NCI-H82 treated with DMSO at 0.1 percent for 48 hours (cell line): ENCODE results near the gene LGR6.
"Not testable (repeated sequence)": the region's sequence is repeated elsewhere in the genome, so short reads cannot be mapped to it uniquely, and the experiment has no call there.

ENCODE experiments used
- DNase-seq: peaks from one replicate; lab custom pipeline; 2025; ENCODE audit not compliant: unreplicated experiment; lab: John Stamatoyannopoulos, UW

LGR6 gene

GRCh38 chr1:202176949-202177927 lies 16.4 kb upstream of the LGR6 start:
- no peak for DNase-seq

DNA sequence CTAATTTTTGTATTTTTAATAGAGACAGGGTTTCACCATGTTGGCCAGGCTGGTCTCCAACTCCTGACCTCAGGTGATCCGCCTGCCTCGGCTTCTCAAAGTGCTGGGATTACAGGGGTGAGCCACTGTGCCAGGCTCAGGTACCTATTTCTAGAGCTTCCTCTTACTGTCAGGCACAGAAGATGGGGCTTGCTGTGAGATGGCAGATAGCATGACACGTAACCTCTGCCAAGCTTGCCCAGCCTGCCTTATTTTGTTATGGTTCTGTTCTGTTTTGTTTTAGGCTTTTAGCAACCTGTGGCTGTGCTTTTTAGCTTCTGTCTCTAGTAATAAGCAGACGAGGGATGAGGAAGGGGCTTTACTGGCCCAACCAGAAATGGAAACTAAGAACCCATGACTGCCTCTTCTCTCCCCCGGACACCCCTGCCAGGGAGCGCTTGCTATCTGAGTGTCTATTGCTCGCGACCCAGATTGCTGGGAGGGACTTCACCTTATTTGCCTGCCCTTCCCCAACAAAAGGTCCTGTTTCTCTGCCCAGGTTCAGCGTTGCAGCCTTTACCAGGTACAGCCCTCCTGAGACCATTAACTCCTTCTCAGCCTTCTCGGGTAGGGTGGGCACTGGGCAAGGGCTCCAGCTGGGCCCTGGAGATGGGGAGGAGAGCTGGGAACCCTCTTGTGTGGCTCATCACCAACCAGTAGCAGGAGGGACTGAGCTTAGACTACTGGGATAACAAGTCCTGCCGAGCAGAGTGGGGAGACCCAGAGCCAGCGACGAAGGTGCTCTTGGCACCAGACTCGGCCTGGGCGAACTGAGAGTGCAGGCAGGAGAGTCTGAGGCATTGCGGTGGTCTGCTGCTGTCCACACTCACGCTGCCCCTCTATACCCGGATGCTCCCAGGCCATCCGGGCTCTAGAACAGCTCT lies 13.5 kb upstream of the LGR6 start:
- DNase-seq = no peak

DNA sequence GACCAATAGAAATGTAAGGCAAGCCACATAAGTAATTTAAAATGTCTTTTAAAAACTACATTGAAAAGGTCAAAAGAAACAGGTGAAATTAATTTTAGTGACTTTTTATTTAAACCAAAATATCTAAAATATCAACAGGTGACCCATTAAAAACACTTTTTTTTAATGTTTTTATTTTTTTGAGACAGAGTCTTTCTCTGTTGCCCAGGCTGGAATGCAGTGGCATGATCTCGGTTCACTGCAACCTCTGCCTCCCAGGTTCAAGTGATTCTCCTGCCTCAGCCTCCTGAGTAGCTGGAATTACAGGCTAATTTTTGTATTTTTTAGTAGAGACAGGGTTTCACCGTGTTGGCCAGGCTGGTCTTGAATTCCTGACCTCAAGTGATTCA lies 12.9 kb upstream of the LGR6 start:
- DNase-seq = not testable (repeated sequence)

- no peak for DNase-seq
Measured at GRCh38 chr1:202181586-202181985, 12.0 kb upstream of the LGR6 start.

DNA sequence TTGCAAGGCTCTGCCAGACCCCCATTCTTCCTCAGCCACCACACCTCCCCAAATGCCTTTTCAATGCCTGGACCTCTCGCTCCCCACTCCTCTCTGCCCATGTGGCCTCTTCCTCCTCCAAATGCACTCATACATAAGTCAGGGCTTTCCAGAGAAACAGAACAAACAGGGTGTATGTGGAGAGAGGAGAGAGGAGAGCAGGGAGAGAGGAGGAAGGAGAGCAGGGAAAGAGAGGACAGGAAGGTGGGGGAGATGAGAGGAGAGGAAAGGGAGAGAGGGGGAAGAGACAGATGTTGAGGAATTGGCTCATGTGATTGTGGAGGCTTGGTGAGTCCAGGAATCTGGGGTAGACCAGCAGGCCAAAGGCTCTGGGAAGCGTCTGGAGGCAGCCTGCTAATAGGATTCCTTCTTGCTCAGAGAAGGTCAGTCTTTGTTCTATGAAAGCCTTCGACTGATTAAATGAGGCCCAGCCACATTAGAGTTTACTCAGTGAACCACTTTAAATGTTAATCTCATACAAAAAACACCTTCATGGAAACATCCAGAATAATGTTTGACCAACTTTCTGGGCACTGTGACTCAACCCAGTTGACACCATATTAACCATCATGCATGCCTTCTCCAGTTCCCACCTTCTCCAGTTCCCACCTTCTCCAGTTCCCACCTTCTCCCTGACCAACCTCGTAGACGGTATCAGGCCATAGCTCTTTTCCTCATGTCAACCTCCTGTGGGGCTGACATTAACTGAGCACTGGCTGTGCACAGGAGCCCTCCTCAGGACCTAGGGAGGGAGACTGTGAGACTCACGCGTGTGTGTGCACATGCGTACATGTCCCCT lies 11.3 kb upstream of the LGR6 start:
- peak; percentile 40 for DNase-seq

DNA sequence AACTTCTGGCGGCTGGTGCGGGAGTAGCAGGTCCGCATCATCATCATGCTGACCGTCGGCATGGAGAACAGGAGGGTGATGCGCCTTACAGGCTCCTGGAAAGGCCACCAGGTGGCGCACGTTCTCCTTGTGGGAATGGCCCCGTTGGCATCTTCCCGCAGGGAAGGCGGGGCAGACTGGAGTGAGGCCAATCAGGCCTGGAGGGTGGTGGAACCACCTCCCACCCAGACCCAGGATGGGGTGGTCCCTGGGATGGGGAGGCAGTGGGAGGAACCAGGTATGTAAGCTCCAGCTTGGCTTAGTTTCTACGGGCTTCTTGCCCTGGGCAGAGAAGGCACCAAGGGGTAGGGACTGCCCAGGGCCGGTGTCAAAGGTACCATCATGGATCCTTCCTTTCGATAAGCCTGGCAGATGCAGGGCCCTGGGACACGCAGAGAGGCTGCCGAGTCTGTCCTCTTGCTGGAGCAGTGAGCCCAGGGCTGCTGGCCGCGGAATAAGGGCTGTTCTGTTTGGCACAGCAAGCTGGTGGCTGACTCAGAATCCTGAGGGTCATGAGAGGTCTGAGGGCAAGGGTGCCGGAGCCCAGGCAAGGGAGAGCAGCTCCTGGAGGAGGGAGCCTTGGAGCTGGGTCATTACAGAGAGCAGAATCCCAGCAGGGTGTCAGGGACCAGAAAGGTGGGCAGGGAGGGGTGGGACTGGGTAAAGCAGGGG lies 8.7 kb upstream of the LGR6 start:
- peak; percentile 90 for DNase-seq

DNA sequence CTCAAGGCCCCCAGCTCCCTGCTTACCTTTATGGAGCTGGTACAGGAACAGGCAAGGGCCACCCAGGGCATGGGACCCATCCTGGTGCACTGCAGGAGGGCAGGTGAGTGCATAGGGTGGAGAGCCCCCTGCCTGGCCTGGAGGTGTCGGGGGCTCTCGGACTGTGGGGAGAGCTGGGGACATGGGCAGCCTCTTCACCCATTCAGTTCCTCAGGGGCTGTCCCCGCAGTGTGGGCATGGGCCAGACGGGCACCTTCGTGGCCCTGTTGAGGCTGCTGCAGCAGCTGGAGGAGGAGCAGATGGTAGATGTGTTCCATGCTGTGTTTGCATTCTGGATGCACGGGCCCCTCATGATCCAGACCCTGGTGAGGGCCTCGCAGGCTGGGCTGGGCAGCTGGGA lies 7.3 kb upstream of the LGR6 start:
- DNase-seq = no peak

- DNase-seq = no peak
Measured at GRCh38 chr1:202187041-202187671, 6.4 kb upstream of the LGR6 start.

GRCh38 chr1:202187697-202188407 lies 5.7 kb upstream of the LGR6 start:
- no peak for DNase-seq

- peak; percentile 47 for DNase-seq
Measured at GRCh38 chr1:202189001-202189790, 4.4 kb upstream of the LGR6 start.

GRCh38 chr1:202189918-202190715 lies 3.5 kb upstream of the LGR6 start:
- DNase-seq = no peak

DNA sequence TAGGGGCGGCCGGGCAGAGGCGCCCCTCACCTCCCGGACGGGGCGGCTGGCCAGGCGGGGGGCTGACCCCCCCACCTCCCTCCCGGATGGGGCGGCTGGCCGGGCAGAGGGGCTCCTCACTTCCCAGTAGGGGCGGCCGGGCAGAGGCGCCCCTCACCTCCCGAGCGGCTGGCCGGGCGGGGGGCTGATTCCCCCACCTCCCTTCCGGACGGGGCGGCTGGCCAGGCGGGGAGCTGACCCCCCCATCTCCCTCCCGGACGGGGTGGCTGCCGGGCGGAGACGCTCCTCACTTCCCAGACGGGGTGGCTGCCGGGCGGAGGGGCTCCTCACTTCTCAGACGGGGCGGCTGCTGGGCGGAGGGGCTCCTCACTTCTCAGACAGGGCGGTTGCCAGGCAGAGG lies 2.2 kb upstream of the LGR6 start:
- DNase-seq = not testable (repeated sequence)

DNA sequence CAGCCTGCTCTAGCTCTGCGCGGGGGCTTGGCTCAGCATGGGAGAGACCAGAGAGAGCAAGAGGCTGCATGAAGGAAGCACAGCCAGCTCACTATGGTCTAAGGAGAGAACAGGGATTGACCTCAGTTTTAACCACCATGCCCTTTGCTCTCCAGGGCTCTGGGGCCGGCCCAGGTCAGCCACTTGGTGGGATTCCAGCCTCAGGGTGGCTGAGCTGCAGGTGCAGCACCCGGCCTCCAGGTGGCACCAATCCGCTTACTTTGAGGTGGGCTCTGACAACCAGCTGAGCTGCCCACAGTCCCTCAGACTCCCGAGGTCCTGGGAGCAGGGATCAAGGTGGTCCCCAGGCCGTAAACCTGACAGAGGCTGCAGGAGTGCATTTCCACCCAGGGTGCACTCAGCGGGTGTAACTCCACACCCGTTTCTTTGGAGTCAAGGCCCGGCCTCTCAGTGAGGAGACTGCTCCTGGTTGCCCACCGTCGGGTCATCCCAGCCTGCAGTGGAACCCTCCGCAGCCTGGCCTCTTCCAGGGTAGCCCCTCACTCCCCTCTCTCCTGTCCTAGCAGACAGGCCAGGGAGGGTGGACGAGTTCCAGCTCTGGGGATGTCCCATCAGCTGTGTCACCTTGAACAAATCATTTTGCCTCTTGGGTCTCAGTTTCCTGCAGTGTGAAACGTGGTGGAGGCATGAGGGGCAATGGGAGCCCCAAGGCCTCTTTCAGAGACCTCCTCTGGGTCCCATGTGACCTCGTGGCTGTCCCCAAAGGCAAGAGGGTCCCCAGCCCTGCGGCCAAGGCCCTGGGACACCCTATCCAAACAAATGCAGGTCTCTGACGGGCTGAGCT lies 607 bp upstream of the LGR6 start:
- DNase-seq = no peak

- DNase-seq = no peak
Measured at GRCh38 chr1:202194328-202194648, 689 bp downstream of the LGR6 start.

DNA sequence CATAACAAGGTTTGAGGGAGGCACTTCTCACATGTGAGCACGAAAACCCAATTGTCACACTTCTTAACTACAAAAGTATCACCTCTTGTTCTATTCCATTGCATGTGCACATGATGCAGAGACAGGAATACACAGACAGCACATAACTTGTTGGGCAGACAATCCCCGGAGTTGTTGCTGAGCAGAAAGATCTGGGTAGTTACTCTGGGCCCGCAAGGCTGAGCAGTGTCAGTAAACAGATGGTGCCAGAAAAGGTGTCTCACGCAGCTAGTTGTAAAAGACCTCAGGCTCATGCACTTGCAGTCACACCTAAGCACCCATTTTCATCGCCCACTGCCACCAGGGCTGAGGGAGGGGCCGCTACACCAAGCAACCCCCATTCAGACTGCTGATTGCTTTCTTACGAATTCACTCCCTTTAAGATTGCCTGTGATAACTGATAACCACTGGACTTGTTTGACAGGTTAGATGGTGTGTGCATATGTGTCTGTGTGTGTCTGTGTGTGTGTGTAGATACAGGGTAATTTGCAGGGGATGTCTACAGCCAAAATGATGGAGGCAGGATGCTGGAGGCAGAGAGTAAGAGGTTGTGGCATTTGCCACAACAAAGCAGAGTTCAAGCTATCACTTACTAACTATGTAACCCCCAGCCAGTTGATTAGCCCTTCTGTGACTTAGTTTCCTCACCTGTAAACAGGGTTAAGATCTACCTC lies 4.2 kb downstream of the LGR6 start:
- no peak for DNase-seq

- DNase-seq = no peak
Measured at GRCh38 chr1:202198366-202198724, 4.7 kb downstream of the LGR6 start.
